Activated CD8-positive, alpha-beta T cell treated with anti-CD3 and anti-CD28 coated beads, Interleukin-2, amount 10 ng/mL, durations not matched to agents 7 days and 5 days (primary cell): ENCODE data around the gene ZNF148. TPM values are rescaled to one million over a fixed set of nuclear protein-coding genes. Genes with fewer than 3 reads are reported as not detected.

Experiments
- ATAC-seq: fragments of 150-1000 bp; cut with Tn5 transposase; one replicate; pipeline ENCODE4 v1.10.0; 2021; ENCODE audit warnings: moderate library complexity
- CTCF ChIA-PET: fragments of 350-600 bp; sonication (Branson Sonifier 250); formaldehyde crosslinking; loops from one replicate; lab custom pipeline; 2021; ENCODE audit warnings: antibody characterized with exemption; lab: Charles Lee
- POLR2A ChIA-PET: fragments of 350-600 bp; sonication (Branson Sonifier 250); formaldehyde crosslinking; loops from one replicate; lab custom pipeline; 2021; ENCODE audit warnings: antibody characterized with exemption; lab: Charles Lee
- DNase-seq: peaks from one replicate; pipeline ENCODE4 v3.0.0-alpha.2; 2020
- H3K27ac Mint-ChIP-seq: one replicate; pipeline ENCODE4 v1.8.0; 2021; ENCODE audit warnings: mild to moderate bottlenecking, mixed read lengths
- H3K27me3 Mint-ChIP-seq: one replicate; pipeline ENCODE4 v1.8.0; 2021; ENCODE audit warnings: low read depth, mixed read lengths
- H3K36me3 Mint-ChIP-seq: one replicate; pipeline ENCODE4 v1.8.0; 2021; ENCODE audit warnings: low read depth, mixed read lengths
- H3K4me1 Mint-ChIP-seq: one replicate; pipeline ENCODE4 v1.8.0; 2021; ENCODE audit warnings: low read depth, mixed read lengths
- H3K4me3 Mint-ChIP-seq: one replicate; pipeline ENCODE4 v1.8.0; 2021; ENCODE audit warnings: mild to moderate bottlenecking, mixed read lengths
- H3K9me3 Mint-ChIP-seq: one replicate; pipeline ENCODE4 v1.8.0; 2022; ENCODE audit warnings: mixed read lengths; ENCODE audit not compliant: insufficient read depth
- total RNA-seq, 2 experiments: library from RNA; stranded (reverse); gene quantifications; one replicate each; pipeline ENCODE4 v1.2.3, GENCODE V29; 2021

The ZNF148 gene
- total RNA-seq, 2 experiments from 2014 or later: 39.1 to 39.6 TPM

- CTCF ChIA-PET: interaction anchor here (0.7 to 1.2 kb wide), 2 partner anchors 30 to 315 kb away, joined by 3 read pairs; no protein-coding TSS in a partner anchor
- H3K4me1 Mint-ChIP-seq: peaks cover 31% of the 10 kb centered on the region
Measured at GRCh38 chr3:125310623-125311081, 64.5 kb downstream of the ZNF148 start.

GRCh38 chr3:125309476-125309875 lies 65.6 kb downstream of the ZNF148 start:
- no peak for DNase-seq
- peak overlapping the region; percentile 40 for H3K4me3 Mint-ChIP-seq
- CTCF ChIA-PET: no interaction called here
- peak overlapping the region; percentile 54 for H3K27ac Mint-ChIP-seq
- no peak for ATAC-seq
- peaks cover 31% of the 10 kb centered on the region for H3K4me1 Mint-ChIP-seq
- no peaks in the 10 kb centered on the region for H3K27me3 Mint-ChIP-seq
- POLR2A ChIA-PET: no interaction called here
- H3K9me3 Mint-ChIP-seq: peaks cover 4% of the 10 kb centered on the region
- peaks cover 60% of the 10 kb centered on the region for H3K36me3 Mint-ChIP-seq

More at GRCh38 chr3:125310623-125311081, 64.5 kb downstream of the ZNF148 start:
- POLR2A ChIA-PET: interaction anchor here (1.3 kb wide), 2 partner anchors 46 to 64 kb away, joined by 4 to 5 read pairs; partner anchors contain the start of gene ZNF148
- peaks cover 60% of the 10 kb centered on the region for H3K36me3 Mint-ChIP-seq
- ATAC-seq (peak; percentile 95), DNase-seq (peak; percentile 73)
- H3K27me3 Mint-ChIP-seq: no peaks in the 10 kb centered on the region
- peaks cover 4% of the 10 kb centered on the region for H3K9me3 Mint-ChIP-seq
- H3K4me3 Mint-ChIP-seq: peak overlapping the region; percentile 91
- H3K27ac Mint-ChIP-seq: peak overlapping the region; percentile 95

GRCh38 chr3:125306620-125307019 lies 68.5 kb downstream of the ZNF148 start:
- no peak for ATAC-seq
- Mint-ChIP-seq H3K4me3 (no peak overlapping the region), H3K4me1 (peaks cover 19% of the 10 kb centered on the region), H3K27ac (no peak overlapping the region), H3K36me3 (peaks cover 44% of the 10 kb centered on the region), H3K9me3 (peaks cover 4% of the 10 kb centered on the region), H3K27me3 (no peaks in the 10 kb centered on the region)
- CTCF ChIA-PET: interaction anchor here (0.6 kb wide), 1 partner anchor 623 kb away, joined by 3 read pairs; no protein-coding TSS in a partner anchor
- POLR2A ChIA-PET: no interaction called here
- no peak for DNase-seq

- POLR2A ChIA-PET: no interaction called here
- Mint-ChIP-seq H3K36me3 (peaks cover 23% of the 10 kb centered on the region), H3K4me3 (no peak overlapping the region), H3K27ac (no peak overlapping the region), H3K9me3 (peaks cover 2% of the 10 kb centered on the region), H3K27me3 (no peaks in the 10 kb centered on the region), H3K4me1 (peaks cover 3% of the 10 kb centered on the region)
- no peak for DNase-seq
- ATAC-seq: no peak
- CTCF ChIA-PET: no interaction called here
Measured at GRCh38 chr3:125302932-125303331, 72.2 kb downstream of the ZNF148 start.

- Mint-ChIP-seq H3K4me3 (no peak overlapping the region), H3K27me3 (no peaks in the 10 kb centered on the region), H3K9me3 (no peaks in the 10 kb centered on the region), H3K36me3 (peaks cover 6% of the 10 kb centered on the region), H3K27ac (no peak overlapping the region), H3K4me1 (no peaks in the 10 kb centered on the region)
- POLR2A ChIA-PET: no interaction called here
- CTCF ChIA-PET: no interaction called here
- no peak for DNase-seq
- ATAC-seq: no peak
Measured at GRCh38 chr3:125300416-125300815, 74.7 kb downstream of the ZNF148 start.

GRCh38 chr3:125294411-125294810 lies 80.7 kb downstream of the ZNF148 start:
- Mint-ChIP-seq H3K9me3 (no peaks in the 10 kb centered on the region), H3K4me1 (no peaks in the 10 kb centered on the region), H3K27ac (no peak overlapping the region), H3K27me3 (no peaks in the 10 kb centered on the region), H3K36me3 (peaks cover 4% of the 10 kb centered on the region), H3K4me3 (no peak overlapping the region)
- ChIA-PET CTCF (no interaction called here), POLR2A (no interaction called here)
- ATAC-seq: no peak
- no peak for DNase-seq

- Mint-ChIP-seq H3K9me3 (no peaks in the 10 kb centered on the region), H3K36me3 (peaks cover 17% of the 10 kb centered on the region), H3K27ac (no peak overlapping the region), H3K4me3 (no peak overlapping the region), H3K27me3 (no peaks in the 10 kb centered on the region), H3K4me1 (no peaks in the 10 kb centered on the region)
- DNase-seq (no peak), ATAC-seq (no peak)
- CTCF ChIA-PET: interaction anchor here (1.5 kb wide), 1 partner anchor 99 kb away, joined by 3 read pairs; no protein-coding TSS in a partner anchor
- POLR2A ChIA-PET: no interaction called here
Measured at GRCh38 chr3:125292015-125292414, 83.1 kb downstream of the ZNF148 start.

- ChIA-PET POLR2A (no interaction called here), CTCF (no interaction called here)
- DNase-seq (no peak), ATAC-seq (no peak)
- Mint-ChIP-seq H3K27me3 (no peaks in the 10 kb centered on the region), H3K27ac (no peak overlapping the region), H3K9me3 (no peaks in the 10 kb centered on the region), H3K4me1 (no peaks in the 10 kb centered on the region), H3K36me3 (peaks cover 24% of the 10 kb centered on the region), H3K4me3 (no peak overlapping the region)
Measured at GRCh38 chr3:125289429-125289981, 85.6 kb downstream of the ZNF148 start.

- Mint-ChIP-seq H3K9me3 (no peaks in the 10 kb centered on the region), H3K36me3 (peaks cover 29% of the 10 kb centered on the region), H3K4me1 (peaks cover 2% of the 10 kb centered on the region), H3K27me3 (no peaks in the 10 kb centered on the region), H3K4me3 (no peak overlapping the region), H3K27ac (no peak overlapping the region)
- no peak for DNase-seq
- POLR2A ChIA-PET: no interaction called here
- CTCF ChIA-PET: no interaction called here
- no peak for ATAC-seq
Measured at GRCh38 chr3:125287248-125287647, 87.9 kb downstream of the ZNF148 start.

GRCh38 chr3:125281381-125281780 lies 93.7 kb downstream of the ZNF148 start:
- ATAC-seq: no peak
- Mint-ChIP-seq H3K9me3 (no peaks in the 10 kb centered on the region), H3K36me3 (peaks cover 36% of the 10 kb centered on the region), H3K4me3 (no peak overlapping the region), H3K27ac (no peak overlapping the region), H3K27me3 (no peaks in the 10 kb centered on the region), H3K4me1 (peaks cover 2% of the 10 kb centered on the region)
- DNase-seq: no peak
- ChIA-PET CTCF (interaction anchor here (1.4 kb wide), 1 partner anchor 30 kb away, joined by 3 read pairs; no protein-coding TSS in a partner anchor), POLR2A (no interaction called here)

- H3K27me3 Mint-ChIP-seq: no peaks in the 10 kb centered on the region
- ChIA-PET POLR2A (interaction anchor here (0.7 kb wide), 1 partner anchor 13 kb away, joined by 3 read pairs; no protein-coding TSS in a partner anchor), CTCF (interaction anchor here (1.4 kb wide), 1 partner anchor 30 kb away, joined by 3 read pairs; no protein-coding TSS in a partner anchor)
- no peaks in the 10 kb centered on the region for H3K9me3 Mint-ChIP-seq
- ATAC-seq (no peak), DNase-seq (no peak)
- H3K27ac Mint-ChIP-seq: no peak overlapping the region
- peaks cover 40% of the 10 kb centered on the region for H3K36me3 Mint-ChIP-seq
- H3K4me3 Mint-ChIP-seq: no peak overlapping the region
- peaks cover 2% of the 10 kb centered on the region for H3K4me1 Mint-ChIP-seq
Measured at GRCh38 chr3:125280668-125281361, 94.3 kb downstream of the ZNF148 start.

GRCh38 chr3:125278155-125278554 lies 97.0 kb downstream of the ZNF148 start:
- no peak overlapping the region for H3K4me3 Mint-ChIP-seq
- no peak for DNase-seq
- H3K4me1 Mint-ChIP-seq: no peaks in the 10 kb centered on the region
- CTCF ChIA-PET: no interaction called here
- no peaks in the 10 kb centered on the region for H3K27me3 Mint-ChIP-seq
- H3K9me3 Mint-ChIP-seq: no peaks in the 10 kb centered on the region
- H3K27ac Mint-ChIP-seq: no peak overlapping the region
- POLR2A ChIA-PET: no interaction called here
- ATAC-seq: no peak
- H3K36me3 Mint-ChIP-seq: peaks cover 30% of the 10 kb centered on the region
